Tibial nerve (tissue), 4 donors: ENCODE data around the gene ZFP42.

Source experiments
- CTCF ChIP-seq, 5 experiments: fragments of 200-600 bp in 3 of 5; fragments of 450-650 bp in 2 of 5; sonication (generic) in 3 of 5; IDR thresholded peaks; one replicate each; pipeline ENCODE4 v1.5.1; 2016 to 2019; ENCODE audit warnings: antibody characterized with exemption in 5 of 5, mild to moderate bottlenecking in 3 of 5, moderate library complexity in 2 of 5
- EP300 ChIP-seq, 2 donors: sonication (generic); formaldehyde crosslinking; IDR thresholded peaks; one replicate each; pipeline ENCODE4 v1.6.1; 2017; ENCODE audit warnings: antibody characterized with exemption in 2 of 2, mild to moderate bottlenecking in 1 of 2

GRCh38 chr4:188046657-188047056 lies 51.1 kb downstream of the ZFP42 start:
- no peak for TF ChIP-seq CTCF (IDR thresholded peaks at IDR 0.05)
- TF ChIP-seq EP300 (IDR thresholded peaks at IDR 0.05), result no peak
